ENCODE data around the gene OR6B2. TPM values are rescaled to one million over a fixed set of nuclear protein-coding genes. Genes with fewer than 3 reads are reported as not detected.

The OR6B2 gene
- total and polyA plus RNA-seq, 4 experiments from 2014 or later, result not detected

DNA sequence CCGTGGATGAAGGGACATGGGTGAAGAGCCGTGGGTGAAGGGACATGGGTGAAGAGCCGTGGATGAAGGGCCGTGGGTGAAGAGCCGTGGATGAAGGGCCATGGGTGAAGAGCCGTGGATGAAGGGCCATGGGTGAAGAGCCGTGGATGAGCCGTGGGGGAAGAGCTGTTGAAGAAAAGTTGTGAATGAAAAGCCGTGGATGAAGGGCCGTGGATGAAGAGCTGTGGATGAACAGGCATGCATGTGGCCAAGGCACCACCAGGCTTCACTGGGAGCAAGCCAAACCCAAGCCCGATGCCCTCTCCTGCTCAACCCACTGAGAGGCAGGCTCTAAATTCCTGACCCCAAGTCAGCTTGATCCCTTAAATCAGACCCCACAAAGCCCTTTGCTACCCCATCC lies 12.5 kb upstream of the OR6B2 start:
- Mint-ChIP-seq H3K27me3 (peaks cover 20 to 28% of the 10 kb centered on the region in 2 donors), H3K4me1 (no peaks in the 10 kb centered on the region), H3K9me3 (no peaks in the 10 kb centered on the region), H3K36me3 (no peaks in the 10 kb centered on the region), H3K27ac (no peak overlapping the region), H3K4me3 (no peak overlapping the region)
- Histone ChIP-seq H3K4me1 (ENCODE audit: insufficient read depth, low read length) (no peaks in the 10 kb centered on the region), H3K27me3 (ENCODE audit: insufficient read depth, low read length) (peaks cover 14% of the 10 kb centered on the region), H3K4me3 (ENCODE audit: low read length in 2 of 2) (no peak overlapping the region), H3K36me3 (ENCODE audit: insufficient read depth, low read length) (no peaks in the 10 kb centered on the region), H3K9me3 (ENCODE audit: control insufficient read depth in 1 of 2, low read length in 2 of 2) (no peaks in the 10 kb centered on the region), H3K27ac (ENCODE audit: low read depth, low read length) (no peak overlapping the region)
- DNase-seq, result no peak
- intact Hi-C loops (cut with micrococcal nuclease), result no loop called here
- ChIA-PET CTCF (ENCODE audit: partially characterized antibody) (interaction anchor here (1.1 kb wide), 1 partner anchor 18 kb away, joined by 5 read pairs; no protein-coding TSS in a partner anchor), POLR2A (ENCODE audit: partially characterized antibody) (no interaction called here)

DNA sequence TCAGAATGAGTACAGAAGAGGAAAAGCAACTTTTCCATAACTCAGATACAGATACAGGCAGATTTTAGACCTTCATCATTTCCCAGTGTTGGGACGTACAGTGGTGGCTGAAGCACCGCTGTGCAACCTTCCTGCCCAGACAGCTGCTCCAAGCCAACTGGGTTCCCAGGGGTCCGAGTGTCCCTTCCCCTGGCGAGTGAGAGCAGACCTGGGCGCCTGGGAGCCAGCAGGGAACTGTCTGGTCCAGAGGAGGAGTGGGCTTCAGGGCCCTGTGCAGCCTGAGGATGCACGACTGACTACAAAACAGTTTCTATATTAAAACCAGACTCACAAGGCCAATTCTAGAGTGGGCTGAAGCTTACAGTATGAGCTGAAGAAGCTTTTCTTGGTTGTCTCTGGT lies 11.1 kb upstream of the OR6B2 start:
- H3K4me1 ChIP-seq (ENCODE audit: insufficient read depth, low read length), result no peaks in the 10 kb centered on the region
- H3K9me3 ChIP-seq (ENCODE audit: control insufficient read depth in 1 of 2, low read length in 2 of 2), result no peaks in the 10 kb centered on the region
- intact Hi-C loops (cut with micrococcal nuclease), result no loop called here
- Mint-ChIP-seq H3K27ac (no peak overlapping the region), H3K4me1 (no peaks in the 10 kb centered on the region), H3K4me3 (no peak overlapping the region), H3K36me3 (no peaks in the 10 kb centered on the region), H3K27me3 (peaks cover 26 to 28% of the 10 kb centered on the region in 2 donors), H3K9me3 (no peaks in the 10 kb centered on the region)
- no peak overlapping the region for H3K27ac ChIP-seq (ENCODE audit: low read depth, low read length)
- H3K4me3 ChIP-seq (ENCODE audit: low read length in 2 of 2), result no peak overlapping the region
- ChIA-PET POLR2A (ENCODE audit: partially characterized antibody) (no interaction called here), CTCF (ENCODE audit: partially characterized antibody) (no interaction called here)
- peaks cover 14% of the 10 kb centered on the region for H3K27me3 ChIP-seq (ENCODE audit: insufficient read depth, low read length)
- DNase-seq, result no peak
- H3K36me3 ChIP-seq (ENCODE audit: insufficient read depth, low read length), result no peaks in the 10 kb centered on the region

DNA sequence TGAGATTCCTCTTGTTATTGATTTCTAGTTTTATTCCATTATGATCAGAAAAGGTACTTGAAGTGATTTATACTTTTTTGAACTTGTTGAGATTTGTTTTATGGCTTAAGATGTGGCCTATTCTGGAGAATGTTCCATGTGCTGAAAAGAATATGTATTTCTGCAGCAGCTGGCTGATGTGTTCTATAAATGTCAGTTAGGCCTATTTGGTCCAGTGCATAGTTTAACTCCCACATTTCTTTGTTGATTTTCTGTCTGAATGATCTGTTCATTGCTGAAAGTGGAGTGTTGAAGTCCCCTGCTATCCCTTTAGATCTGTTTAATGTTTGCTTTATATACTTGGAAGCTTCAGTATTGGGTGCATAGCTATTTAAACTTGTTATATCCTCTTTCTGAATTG lies 7.1 kb upstream of the OR6B2 start:
- Mint-ChIP-seq H3K4me1 (no peaks in the 10 kb centered on the region), H3K9me3 (no peaks in the 10 kb centered on the region), H3K27ac (no peak overlapping the region), H3K4me3 (no peak overlapping the region), H3K27me3 (peaks cover 15 to 17% of the 10 kb centered on the region in 2 donors), H3K36me3 (no peaks in the 10 kb centered on the region)
- Histone ChIP-seq H3K36me3 (ENCODE audit: insufficient read depth, low read length) (no peaks in the 10 kb centered on the region), H3K4me3 (ENCODE audit: low read length in 2 of 2) (no peak overlapping the region), H3K27ac (ENCODE audit: low read depth, low read length) (no peak overlapping the region), H3K9me3 (ENCODE audit: control insufficient read depth in 1 of 2, low read length in 2 of 2) (no peaks in the 10 kb centered on the region), H3K27me3 (ENCODE audit: insufficient read depth, low read length) (peaks cover 14% of the 10 kb centered on the region), H3K4me1 (ENCODE audit: insufficient read depth, low read length) (no peaks in the 10 kb centered on the region)
- POLR2A ChIA-PET (ENCODE audit: partially characterized antibody), result no interaction called here
- CTCF ChIA-PET (ENCODE audit: partially characterized antibody), result no interaction called here
- DNase-seq, result no peak
- intact Hi-C loops (cut with micrococcal nuclease), result no loop called here

DNA sequence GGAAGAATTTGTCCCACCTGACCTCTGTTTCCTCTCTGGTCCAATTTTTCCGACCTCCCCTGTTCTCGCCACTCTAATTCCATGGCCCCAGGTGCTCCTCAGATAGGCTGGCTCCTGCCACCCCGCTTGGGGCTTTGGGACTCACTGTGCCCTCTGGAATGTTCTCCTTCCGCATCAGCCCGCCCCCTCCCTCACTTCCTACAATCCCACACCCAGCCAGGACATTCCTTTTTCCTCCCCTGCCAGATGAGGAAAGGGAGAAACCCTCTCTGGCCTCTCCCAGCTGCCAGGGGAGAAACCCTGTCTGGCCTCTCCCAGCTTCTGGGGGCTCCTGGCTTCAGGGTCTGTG lies 3.1 kb upstream of the OR6B2 start:
- POLR2A ChIA-PET (ENCODE audit: partially characterized antibody), result no interaction called here
- Histone ChIP-seq H3K27ac (ENCODE audit: low read depth, low read length) (no peak overlapping the region), H3K36me3 (ENCODE audit: insufficient read depth, low read length) (no peaks in the 10 kb centered on the region), H3K9me3 (ENCODE audit: control insufficient read depth in 1 of 2, low read length in 2 of 2) (no peaks in the 10 kb centered on the region), H3K4me3 (ENCODE audit: low read length in 2 of 2) (no peak overlapping the region), H3K27me3 (ENCODE audit: insufficient read depth, low read length) (no peaks in the 10 kb centered on the region), H3K4me1 (ENCODE audit: insufficient read depth, low read length) (no peaks in the 10 kb centered on the region)
- Mint-ChIP-seq H3K9me3 (no peaks in the 10 kb centered on the region), H3K4me3 (no peak overlapping the region), H3K27ac (no peak overlapping the region), H3K4me1 (no peaks in the 10 kb centered on the region), H3K36me3 (no peaks in the 10 kb centered on the region), H3K27me3 (peaks cover 22 to 23% of the 10 kb centered on the region in 2 donors)
- DNase-seq, result no peak
- intact Hi-C loops (cut with micrococcal nuclease), result no loop called here
- CTCF ChIA-PET (ENCODE audit: partially characterized antibody), result interaction anchor here (1.7 kb wide), 1 partner anchor 12 kb away, joined by 3 read pairs; no protein-coding TSS in a partner anchor

DNA sequence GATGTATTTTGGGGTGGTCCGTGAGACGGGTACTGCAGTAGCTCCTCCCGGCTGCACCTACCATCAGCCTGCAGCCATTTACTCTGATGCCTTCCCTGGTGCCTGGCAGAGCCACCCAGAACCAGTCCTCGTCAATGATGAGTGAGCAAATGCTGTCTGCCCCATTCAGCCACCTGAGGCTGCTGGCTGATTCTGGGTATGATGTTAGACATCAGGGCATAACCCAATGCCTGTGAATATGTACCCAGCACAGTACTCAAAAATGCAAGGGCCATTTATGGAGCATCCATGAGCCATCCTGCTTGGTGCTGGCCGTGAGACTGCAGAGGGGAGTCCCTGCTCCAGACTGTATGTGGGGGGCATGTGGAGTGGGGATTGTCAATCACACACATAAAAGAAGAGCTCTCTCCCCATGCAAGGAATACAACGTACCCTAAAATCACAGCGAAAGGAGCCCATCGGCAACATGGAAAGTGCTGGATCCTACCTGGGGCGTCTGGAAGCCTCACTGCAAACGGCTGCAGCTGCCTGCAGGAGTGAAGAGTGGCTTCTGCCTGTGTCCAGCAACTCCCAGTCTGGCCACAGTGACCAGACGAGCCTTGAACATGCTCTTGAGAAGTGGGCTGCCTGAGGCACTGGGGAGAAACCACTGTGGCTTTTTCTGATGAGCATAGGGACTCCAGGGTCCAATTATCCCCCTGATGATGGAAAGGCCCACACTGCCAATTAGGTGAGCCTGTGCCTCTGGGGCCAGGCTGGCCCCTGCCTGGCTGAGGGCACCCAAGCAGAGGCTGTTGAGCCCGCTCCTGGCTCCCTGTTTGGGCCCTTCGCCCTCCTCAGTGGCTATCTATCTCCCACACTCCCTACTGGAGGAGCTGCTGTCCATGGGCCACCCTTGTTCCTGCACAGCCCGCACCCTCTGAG lies 2.4 kb upstream of the OR6B2 start:
- H3K27ac ChIP-seq (ENCODE audit: low read depth, low read length), result no peak overlapping the region
- POLR2A ChIA-PET (ENCODE audit: partially characterized antibody), result no interaction called here
- no peak for DNase-seq
- no peak overlapping the region for H3K4me3 ChIP-seq (ENCODE audit: low read length in 2 of 2)
- H3K27me3 Mint-ChIP-seq, result peaks cover 21 to 23% of the 10 kb centered on the region in 2 donors
- no peaks in the 10 kb centered on the region for H3K4me1 ChIP-seq (ENCODE audit: insufficient read depth, low read length)
- H3K27me3 ChIP-seq (ENCODE audit: insufficient read depth, low read length), result no peaks in the 10 kb centered on the region
- no peaks in the 10 kb centered on the region for H3K9me3 Mint-ChIP-seq
- H3K4me1 Mint-ChIP-seq, result no peaks in the 10 kb centered on the region
- H3K27ac Mint-ChIP-seq, result peak overlapping the region in 1 of 7 donors; percentile 60
- CTCF ChIA-PET (ENCODE audit: partially characterized antibody), result interaction anchor here (1.7 kb wide), 1 partner anchor 11 kb away, joined by 3 read pairs; no protein-coding TSS in a partner anchor
- H3K4me3 Mint-ChIP-seq, result no peak overlapping the region
- no peaks in the 10 kb centered on the region for H3K36me3 Mint-ChIP-seq
- H3K9me3 ChIP-seq (ENCODE audit: control insufficient read depth in 1 of 2, low read length in 2 of 2), result no peaks in the 10 kb centered on the region
- intact Hi-C loops (cut with micrococcal nuclease), result no loop called here
- H3K36me3 ChIP-seq (ENCODE audit: insufficient read depth, low read length), result no peaks in the 10 kb centered on the region

DNA sequence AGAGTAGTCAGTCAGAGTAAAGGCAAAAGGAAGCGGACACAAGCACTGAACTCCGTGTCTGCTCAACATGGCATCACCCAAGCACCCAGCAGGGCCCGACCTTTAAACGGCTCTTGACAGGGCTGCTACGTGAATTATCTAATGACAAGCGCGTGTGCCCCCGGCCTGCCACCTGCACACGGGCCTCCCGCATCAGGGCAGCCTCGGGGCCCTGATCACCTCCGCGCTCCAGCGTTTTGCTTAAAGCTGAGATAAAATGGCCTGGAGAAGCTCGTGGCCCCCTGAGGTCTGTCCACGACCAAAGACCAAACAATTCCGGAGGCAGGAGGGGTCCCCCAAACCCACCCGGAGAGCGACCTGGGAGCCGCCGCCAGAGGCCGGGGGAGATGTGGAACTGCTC lies 5.5 kb downstream of the OR6B2 start:
- intact Hi-C loops (cut with micrococcal nuclease), result loop anchor here (1.0 to 10.0 kb wide), 4 partner anchors 112 to 757 kb away; partner anchors contain the start of genes COPS9, DUSP28 and HDAC4
- peaks cover 4 to 8% of the 10 kb centered on the region in 2 donors for H3K27me3 Mint-ChIP-seq
- Histone ChIP-seq H3K36me3 (ENCODE audit: insufficient read depth, low read length) (peaks cover 21% of the 10 kb centered on the region), H3K27me3 (ENCODE audit: insufficient read depth, low read length) (no peaks in the 10 kb centered on the region), H3K9me3 (ENCODE audit: control insufficient read depth in 1 of 2, low read length in 2 of 2) (no peaks in the 10 kb centered on the region), H3K4me3 (ENCODE audit: low read length in 2 of 2) (peak overlapping the region; percentile 71 to 97), H3K27ac (ENCODE audit: low read depth, low read length) (peak overlapping the region; percentile 95), H3K4me1 (ENCODE audit: insufficient read depth, low read length) (peaks cover 20% of the 10 kb centered on the region)
- H3K27ac Mint-ChIP-seq, result peak overlapping the region; percentile 88 to 99 (median 97)
- H3K4me1 Mint-ChIP-seq, result peaks cover 15 to 30% (median 19%) of the 10 kb centered on the region in 4 donors
- peak overlapping the region; percentile 91 to 99 (median 95) for H3K4me3 Mint-ChIP-seq
- no peaks in the 10 kb centered on the region for H3K9me3 Mint-ChIP-seq
- DNase-seq, result peak in 1 of 5 donors; percentile 68
- peaks cover 11 to 33% of the 10 kb centered on the region in 2 donors for H3K36me3 Mint-ChIP-seq
- ChIA-PET CTCF (ENCODE audit: partially characterized antibody) (interaction anchor here (1.1 to 1.6 kb wide), 2 partner anchors 9 to 37 kb away, joined by 3 to 4 read pairs; no protein-coding TSS in a partner anchor), POLR2A (ENCODE audit: partially characterized antibody) (interaction anchor here (0.7 to 2.3 kb wide), 7 partner anchors 11 to 759 kb away, joined by 3 to 9 read pairs (median 4); partner anchors contain the start of gene CAPN10)

DNA sequence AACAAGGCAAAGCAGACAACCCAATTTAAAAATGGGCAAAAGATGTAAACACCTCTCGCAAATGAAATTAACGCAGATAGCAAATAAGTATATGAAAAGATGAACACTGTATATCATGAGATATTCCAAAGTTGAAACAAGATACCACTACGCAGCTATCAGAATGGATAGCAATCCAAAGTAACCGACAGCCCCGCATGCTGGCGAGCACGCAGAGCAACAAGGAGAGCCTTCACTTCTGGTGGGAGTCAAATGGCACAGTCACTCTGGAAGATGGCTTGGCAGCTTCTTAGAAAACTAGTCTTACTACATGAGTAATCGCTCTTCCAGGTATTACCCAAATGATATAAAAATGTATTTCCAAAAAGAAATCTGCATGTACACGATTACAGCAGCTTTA lies 6.4 kb downstream of the OR6B2 start:
- intact Hi-C loops (cut with micrococcal nuclease), result loop anchor here (5.0 to 10.0 kb wide), 2 partner anchors 619 to 756 kb away; partner anchors contain the start of gene HDAC4
- no peak for DNase-seq
- peaks cover 15 to 30% (median 20%) of the 10 kb centered on the region in 4 donors for H3K4me1 Mint-ChIP-seq

More for the DNA sequence above, 6.4 kb downstream of the OR6B2 start:
- H3K27me3 ChIP-seq (ENCODE audit: insufficient read depth, low read length), result no peaks in the 10 kb centered on the region
- H3K36me3 ChIP-seq (ENCODE audit: insufficient read depth, low read length), result peaks cover 27% of the 10 kb centered on the region
- H3K27ac Mint-ChIP-seq, result peak overlapping the region in 6 of 7 donors; percentile 38 to 99 (median 92)
- peak overlapping the region; percentile 71 to 97 for H3K4me3 ChIP-seq (ENCODE audit: low read length in 2 of 2)
- peaks cover 16 to 38% of the 10 kb centered on the region in 2 donors for H3K36me3 Mint-ChIP-seq
- H3K4me3 Mint-ChIP-seq, result peak overlapping the region; percentile 91 to 99 (median 95)
- H3K9me3 ChIP-seq (ENCODE audit: control insufficient read depth in 1 of 2, low read length in 2 of 2), result no peaks in the 10 kb centered on the region
- ChIA-PET CTCF (ENCODE audit: partially characterized antibody) (interaction anchor here (1.1 to 1.6 kb wide), 2 partner anchors 8 to 38 kb away, joined by 3 to 4 read pairs; no protein-coding TSS in a partner anchor), POLR2A (ENCODE audit: partially characterized antibody) (interaction anchor here (2.3 kb wide), 1 partner anchor 563 kb away, joined by 9 read pairs; the partner anchor contains the start of gene CAPN10)
- peak overlapping the region; percentile 95 for H3K27ac ChIP-seq (ENCODE audit: low read depth, low read length)
- H3K27me3 Mint-ChIP-seq, result peaks cover 0 to 4% of the 10 kb centered on the region in 2 donors
- peaks cover 20% of the 10 kb centered on the region for H3K4me1 ChIP-seq (ENCODE audit: insufficient read depth, low read length)
- peaks cover 0 to 2% (median 0%) of the 10 kb centered on the region in 8 donors for H3K9me3 Mint-ChIP-seq

Measured in CD4-positive, alpha-beta memory T cell (primary cell).